GM20431 (cell line): Measurements from ENCODE around the gene MADCAM1.
"Not testable (repeated sequence)": the region's sequence is repeated elsewhere in the genome, so short reads cannot be mapped to it uniquely, and the experiment has no call there.

Experiments used
- in situ Hi-C: fragments of 300-500 bp; cut with MseI, MboI; formaldehyde crosslinking; loops from one replicate; pipeline ENCODE4 v1.15.0; 2020; ENCODE audit warnings: low sequenced_read_pairs; ENCODE audit not compliant: unreplicated experiment

Gene MADCAM1

DNA sequence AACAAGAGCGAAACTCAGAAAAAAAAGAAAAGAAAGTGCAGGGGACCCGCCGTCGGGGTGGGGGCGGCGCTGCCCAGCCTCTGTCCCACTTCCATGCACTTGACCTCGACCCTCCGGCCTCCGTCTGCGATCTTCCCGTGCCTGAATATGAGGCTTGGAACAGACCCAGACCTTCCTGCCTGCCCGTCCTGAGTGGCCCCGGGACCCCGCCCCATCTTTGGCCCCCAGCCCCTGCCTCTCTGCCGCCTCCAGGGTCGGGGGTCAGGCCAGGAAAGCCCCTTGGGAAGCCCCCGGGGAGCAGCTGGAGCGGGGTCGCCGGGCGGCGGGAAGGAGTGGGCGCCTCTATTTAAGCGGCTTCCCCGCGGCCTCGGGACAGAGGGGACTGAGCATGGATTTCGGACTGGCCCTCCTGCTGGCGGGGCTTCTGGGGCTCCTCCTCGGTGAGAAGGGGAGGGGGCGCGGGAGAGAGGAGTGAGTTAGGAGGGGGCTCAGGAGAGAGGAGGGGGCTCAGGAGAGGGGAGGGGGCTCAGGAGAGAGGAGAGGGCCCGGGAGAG lies at the start of gene MADCAM1:
MADCAM1 (plus strand) TSS at position 375 of the 554 bp plus-strand sequence; CDS start at position 389, 14 bp downstream.
- in situ Hi-C loops = no loop called here

DNA sequence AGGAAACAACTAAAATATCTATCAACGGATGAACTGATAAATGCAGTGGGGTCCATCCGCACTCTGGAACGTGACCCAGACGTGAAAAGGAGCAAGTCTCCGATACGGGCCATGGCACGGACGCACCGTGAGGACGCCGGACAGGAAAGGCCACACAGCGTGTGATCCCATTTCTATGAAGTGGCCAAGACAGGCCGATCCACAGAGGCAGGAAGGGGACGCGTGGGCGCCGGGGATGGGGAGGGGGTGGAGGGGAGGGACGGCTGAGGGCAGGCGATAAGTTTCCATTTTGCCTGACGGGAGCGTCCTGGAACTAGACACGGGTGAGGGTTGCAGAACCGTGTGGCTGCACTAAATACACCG lies 49.2 kb upstream of the MADCAM1 start:
- in situ Hi-C loops = no loop called here

DNA sequence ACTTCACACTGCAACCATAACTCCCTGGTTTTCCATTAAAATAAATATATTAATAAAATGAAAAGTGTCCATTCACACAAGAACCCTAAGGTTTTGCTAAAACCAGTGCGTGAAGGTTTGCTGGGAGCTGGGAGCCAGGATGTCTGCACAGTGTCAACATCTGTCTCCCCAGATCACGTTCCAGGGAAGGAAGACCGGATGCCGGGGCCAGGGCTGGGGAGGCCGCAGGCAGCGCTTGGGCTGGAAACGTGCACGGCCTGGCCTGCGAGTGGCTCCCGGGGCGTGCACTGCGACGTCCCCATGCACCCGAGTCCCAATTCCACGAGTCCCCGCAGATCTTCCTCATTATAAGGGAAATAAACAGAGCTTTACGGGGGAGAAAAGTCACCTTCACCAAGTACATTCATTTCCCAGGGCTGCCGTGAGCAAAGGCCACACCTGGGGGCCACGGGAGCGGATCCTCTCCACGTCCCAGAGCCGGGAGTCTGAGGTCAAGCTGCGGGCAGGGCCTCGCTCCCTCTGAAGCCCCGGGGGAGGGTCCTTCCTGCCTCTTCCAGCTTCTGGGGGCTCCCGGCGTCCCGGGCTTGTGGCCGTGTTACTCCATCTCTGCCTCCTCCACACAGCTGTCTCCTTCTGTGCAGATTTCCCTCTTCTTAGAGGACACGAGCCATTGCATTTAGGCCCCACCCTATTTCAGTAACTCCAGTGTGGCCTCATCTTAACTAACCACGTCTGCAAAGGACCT lies 48.3 kb upstream of the MADCAM1 start:
- in situ Hi-C loops = no loop called here

DNA sequence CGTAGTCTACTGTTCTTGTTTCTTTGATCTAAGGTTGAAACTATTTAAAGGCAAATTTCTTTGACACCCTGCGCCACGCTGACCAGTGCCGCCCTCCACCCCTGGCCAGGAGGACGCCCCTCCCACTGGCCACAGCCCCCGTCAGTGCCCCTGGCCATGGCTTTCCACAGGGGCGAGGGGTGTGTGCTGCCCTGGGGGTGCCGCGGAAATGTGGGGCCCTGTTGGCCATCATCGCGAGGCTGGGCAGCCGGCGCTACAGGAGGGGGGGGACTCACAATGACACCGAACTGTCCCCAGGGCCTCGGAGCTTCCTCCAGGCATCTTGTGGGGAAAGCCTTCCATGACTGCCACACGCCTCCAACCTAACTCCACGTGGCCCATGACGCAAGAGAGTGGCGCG lies 46.4 kb upstream of the MADCAM1 start:
- in situ Hi-C loops = no loop called here

DNA sequence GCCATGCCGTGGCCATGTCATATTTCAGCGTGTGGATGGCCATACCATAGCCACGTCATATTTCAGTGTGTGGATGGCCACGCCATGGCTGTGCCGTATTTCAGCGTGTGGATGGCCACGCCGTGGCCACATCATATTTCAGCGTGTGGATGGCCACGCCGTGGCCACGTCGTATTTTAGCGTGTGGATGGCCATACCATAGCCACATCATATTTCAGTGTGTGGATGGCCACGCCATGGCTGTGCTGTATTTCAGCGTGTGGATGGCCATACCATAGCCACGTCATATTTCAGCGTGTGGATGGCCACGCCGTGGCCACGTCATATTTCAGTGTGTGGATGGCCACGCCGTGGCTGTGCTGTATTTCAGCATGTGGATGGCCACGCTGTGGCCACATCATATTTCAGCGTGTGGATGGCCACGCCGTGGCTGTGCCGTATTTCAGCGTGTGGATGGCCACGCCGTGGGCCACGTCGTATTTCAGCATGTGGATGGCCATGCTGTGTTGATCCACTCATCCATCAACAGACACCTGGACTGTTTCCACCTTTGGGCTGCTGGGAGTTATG lies 45.3 kb upstream of the MADCAM1 start:
- in situ Hi-C loops = not testable (repeated sequence)

DNA sequence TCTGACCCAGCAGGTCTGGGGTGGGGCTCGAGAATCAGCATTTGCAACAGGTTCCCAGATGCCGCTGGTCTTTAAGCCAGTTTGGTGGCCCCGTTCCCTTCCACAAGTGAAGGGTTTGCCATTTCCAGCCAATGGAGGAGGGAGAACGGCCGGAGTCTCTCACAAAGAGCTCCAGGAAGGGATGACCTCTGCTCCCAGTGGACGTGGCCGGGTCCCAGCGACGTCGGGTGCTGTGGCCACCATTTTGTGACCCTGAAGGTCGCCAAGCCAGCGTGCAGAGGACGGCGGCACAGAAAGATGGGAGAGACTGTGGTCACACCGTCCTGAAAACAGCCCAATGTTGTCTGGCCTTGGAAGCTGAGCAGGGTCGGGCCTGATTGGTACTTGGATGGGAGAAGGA lies 43.5 kb upstream of the MADCAM1 start:
- in situ Hi-C loops = no loop called here

DNA sequence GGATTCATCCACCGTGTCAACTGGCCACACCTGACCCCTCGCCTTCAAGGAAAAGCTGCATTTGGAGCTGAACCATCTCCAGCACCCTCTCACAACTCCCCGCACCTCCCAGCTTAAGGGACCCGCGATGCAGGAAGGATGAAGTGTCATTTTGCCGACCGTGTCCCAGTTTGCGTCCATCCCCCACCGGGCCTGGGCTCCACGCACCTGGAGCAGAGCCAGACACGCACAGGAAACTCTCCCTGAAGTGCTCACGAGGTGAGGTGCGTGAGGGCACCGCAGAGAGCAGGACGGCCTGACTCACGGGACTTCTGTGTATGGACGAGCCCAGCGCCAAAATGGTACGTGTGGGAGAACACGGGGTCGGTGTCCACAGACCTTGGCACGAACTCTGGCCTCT lies 42.7 kb upstream of the MADCAM1 start:
- in situ Hi-C loops = no loop called here

DNA sequence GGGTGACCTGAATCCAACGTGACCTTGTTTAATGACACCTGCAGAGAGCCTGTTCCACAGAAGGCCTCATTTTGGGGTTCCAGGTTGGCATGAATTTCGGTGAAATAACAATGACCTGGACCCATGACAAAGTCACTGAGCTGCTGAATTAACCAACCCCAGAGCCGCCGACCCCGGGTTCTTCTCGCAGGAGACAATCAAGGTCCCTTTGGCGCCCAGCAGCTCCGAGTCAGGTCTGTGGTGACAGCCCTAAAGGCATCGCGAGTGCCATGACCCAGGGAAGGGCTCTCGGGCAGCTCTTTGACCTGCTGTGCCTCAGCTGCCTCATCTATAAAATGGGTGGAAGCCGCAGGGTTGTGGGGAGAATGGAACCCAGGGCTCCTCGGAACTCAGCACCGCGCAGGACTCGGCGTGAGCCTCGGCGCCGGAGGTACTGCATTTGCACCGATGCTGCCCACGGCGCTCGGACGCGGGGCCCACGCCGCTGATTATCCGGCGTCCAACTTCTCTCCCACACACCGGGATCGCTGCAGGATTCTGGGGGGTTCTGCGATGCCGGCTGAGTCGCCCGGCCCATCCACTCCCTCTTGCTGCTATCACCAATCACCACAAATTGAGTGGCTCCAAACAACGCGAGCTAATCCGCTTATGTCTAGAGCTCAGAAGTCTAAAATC lies 41.1 kb upstream of the MADCAM1 start:
- in situ Hi-C loops = no loop called here

DNA sequence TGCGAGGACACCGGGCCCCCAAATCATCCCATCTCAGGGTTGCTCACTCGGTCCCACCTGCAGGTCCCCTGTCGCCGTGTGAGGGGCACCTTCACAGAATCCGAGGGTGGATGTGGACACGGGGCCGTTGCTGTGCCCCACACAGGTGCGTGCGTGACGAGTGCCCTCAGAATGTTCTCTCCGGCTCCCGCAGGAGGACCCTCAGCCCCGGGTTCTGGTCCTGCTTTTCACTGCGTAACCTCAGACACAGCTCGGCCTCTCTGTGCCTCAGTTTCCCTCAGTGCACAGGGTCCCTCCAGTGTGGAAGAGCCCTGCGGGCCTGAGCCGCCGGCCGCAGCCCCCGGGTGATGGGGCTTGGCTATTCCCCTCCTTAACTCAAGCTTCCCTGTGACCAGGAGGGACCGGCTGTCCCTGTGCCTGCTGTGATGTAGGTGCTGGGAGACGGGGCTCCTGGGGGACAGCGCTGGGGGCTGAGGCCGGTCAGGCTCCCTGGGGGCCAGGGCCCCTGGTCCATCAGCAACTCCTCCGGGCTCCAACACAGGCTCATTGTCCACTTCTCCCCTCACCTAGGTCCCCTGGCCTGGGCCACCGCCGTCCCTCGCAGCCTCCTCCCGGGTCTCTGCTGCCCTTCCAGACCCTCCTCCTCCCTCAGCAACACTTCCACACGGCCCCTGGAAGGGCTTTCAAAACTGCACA lies 40.3 kb upstream of the MADCAM1 start:
- in situ Hi-C loops = no loop called here

DNA sequence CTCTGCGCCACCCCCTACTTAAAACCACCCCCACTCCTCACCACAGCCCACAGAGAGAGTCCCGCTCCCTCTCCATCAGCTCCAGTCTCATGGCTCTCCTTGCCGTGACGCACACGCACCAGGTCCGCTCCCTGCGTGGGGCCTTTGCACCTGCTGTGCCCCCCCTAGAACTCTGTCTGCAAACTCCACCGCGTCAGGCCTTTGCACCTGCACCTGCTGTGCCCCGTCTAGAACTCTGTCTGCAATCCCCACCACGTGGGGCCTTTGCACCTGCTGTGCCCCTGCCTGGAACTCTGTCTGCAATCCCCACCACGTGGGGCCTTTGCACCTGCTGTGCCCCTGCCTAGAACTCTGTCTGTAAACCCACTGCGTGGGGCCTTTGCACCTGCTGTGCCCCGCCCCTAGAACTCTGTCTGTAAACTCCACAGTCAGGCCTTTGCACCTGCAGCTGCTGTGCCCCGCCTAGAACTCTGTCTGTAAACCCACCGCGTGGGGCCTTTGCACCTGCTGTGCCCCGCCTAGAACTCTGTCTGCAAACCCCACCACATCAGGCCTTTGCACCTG lies 39.7 kb upstream of the MADCAM1 start:
- in situ Hi-C loops = no loop called here

DNA sequence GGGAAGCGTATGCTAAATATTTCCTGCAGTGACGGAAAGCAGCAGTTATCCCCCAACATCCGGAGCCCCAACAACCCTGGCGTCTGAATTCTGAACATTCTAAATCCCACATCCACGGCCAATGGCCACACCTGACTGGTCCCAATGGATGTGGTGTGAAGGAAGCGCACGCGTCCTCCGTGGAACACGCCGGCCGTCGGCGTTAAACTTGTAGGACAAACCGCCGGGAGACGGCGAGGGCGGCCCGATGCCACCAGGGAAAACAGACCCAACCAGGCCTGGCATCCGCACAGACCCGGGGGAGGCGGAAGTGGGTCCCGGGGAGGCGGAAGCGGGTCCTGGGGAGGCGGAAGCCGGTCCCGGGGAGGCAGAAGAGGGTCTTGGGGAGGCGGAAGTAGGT lies 38.6 kb upstream of the MADCAM1 start:
- in situ Hi-C loops = no loop called here

DNA sequence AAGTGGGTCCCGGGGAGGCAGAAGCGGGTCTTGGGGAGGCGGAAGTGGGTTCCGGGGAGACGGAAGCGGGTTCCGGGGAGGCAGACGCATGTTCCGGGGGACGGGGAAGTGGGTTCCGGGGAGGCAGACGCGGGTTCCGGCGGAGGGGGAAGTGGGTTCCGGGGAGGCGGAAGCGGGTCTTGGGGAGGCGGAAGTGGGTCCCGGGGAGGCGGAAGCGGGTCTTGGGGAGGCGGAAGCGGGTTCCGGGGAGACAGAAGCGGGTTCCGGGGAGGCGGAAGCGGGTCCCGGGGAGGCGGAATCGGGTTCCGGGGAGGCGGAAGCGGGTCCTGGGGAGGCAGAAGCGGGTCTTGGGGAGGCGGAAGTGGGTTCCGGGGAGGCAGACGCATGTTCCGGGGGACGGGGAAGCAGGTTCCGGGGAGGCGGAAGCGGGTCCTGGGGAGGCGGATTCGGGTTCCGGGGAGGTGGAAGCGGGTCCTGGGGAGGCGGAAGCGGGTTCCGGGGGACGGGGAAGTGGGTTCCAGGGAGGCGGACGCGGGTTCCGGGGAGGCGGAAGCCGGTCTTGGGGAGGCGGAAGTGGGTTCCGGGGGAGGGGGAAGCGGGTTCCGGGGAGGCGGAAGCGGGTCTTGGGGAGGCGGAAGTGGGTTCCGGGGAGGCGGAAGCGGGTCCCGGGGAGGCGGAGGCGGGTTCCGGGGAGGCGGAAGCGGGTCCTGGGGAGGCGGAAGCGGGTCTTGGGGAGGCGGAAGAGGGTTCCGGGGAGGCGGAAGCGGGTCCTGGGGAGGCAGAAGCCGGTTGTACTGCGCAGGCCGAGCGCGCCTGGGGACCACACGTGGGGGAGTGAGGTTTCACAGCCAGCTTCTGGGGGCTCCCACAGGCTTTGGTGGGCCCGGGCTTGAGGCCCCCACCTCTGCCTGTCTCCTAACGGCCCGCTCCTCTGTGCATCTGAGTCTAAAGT lies 37.9 kb upstream of the MADCAM1 start:
- in situ Hi-C loops = no loop called here

DNA sequence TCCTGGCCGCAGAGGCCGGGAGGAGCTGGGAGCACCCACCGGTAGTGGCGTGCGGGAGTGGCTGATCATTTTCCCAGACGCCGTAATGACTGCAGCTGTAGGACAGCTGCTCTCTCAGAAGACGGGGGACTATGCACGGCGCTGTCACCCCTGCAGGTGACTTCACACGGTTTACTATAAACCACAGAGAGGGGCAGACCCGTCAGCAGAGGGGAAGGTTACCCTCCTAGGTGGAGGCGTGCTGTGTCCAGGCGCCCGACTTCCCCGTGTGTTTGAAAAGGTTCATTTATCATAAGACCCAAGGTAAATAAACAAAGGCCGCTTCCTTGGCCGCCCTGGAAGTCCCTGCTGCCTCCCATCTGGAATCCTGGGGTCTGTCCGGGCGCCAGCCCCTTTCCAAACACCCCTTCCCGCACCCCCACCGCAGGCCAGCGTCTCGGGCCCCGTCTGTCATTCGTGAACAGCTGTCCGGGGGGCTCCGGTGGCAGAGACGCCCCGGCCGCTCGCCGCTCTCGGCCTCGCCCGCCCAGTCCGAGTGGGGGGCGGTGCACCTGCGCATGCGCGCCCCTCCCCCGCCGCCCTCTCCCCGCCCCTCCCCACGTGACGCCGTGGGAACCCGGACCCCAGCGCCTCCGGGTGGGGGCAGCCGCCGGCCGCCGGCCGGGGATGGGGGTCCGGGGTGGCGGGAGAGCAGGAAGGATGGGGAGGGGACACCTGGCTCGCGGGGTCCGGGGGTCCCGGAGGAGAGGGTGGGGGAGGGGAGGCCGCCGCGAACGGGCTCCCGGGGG lies 36.4 kb upstream of the MADCAM1 start:
- in situ Hi-C loops = no loop called here

DNA sequence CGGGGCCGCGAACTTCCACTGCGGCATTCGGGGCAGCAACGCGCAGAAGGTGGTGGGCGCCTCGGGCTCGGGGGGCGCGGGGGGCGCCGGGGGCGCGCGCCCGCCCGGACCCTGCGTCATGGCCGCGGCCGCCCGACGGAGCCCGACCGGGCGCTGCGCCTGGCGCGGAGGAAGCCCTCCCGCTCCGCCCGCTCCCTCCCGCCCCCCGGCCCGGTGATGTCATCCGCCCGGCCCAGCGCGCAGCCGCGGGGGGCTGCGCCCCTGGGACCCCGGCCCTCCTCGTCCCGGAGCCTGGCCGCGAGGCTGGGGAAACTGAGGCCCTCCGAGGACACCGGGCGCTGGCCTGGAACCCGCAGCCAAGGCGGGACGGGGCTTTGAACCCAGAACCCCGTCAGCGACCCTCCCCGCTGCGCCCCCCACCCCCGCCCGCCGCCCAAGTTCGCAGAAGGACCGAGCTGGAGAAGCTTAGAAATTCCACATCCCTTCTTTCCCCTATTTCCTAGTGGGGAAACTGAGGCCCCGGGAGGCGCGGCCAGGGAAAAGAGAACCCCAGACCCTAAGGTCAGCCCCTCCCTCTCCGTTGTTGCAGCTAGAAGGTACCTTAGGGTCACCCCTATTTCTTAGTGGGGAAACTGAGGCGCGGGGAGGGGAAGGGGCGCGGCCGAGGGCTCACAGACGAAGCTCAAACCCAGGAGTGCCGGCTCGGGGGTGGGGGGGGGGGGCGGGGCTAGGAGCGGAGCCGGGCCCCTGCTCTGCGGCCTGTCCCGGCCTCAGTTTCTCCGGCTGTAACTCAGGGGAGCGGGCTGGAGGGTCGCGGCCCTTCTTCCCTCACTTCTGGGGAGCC lies 35.2 kb upstream of the MADCAM1 start, which contains the start of gene SHC2:
SHC2 (minus strand) TSS at position 157 of the 844 bp plus-strand sequence; CDS start at position 120, 37 bp downstream.
- in situ Hi-C loops = no loop called here

DNA sequence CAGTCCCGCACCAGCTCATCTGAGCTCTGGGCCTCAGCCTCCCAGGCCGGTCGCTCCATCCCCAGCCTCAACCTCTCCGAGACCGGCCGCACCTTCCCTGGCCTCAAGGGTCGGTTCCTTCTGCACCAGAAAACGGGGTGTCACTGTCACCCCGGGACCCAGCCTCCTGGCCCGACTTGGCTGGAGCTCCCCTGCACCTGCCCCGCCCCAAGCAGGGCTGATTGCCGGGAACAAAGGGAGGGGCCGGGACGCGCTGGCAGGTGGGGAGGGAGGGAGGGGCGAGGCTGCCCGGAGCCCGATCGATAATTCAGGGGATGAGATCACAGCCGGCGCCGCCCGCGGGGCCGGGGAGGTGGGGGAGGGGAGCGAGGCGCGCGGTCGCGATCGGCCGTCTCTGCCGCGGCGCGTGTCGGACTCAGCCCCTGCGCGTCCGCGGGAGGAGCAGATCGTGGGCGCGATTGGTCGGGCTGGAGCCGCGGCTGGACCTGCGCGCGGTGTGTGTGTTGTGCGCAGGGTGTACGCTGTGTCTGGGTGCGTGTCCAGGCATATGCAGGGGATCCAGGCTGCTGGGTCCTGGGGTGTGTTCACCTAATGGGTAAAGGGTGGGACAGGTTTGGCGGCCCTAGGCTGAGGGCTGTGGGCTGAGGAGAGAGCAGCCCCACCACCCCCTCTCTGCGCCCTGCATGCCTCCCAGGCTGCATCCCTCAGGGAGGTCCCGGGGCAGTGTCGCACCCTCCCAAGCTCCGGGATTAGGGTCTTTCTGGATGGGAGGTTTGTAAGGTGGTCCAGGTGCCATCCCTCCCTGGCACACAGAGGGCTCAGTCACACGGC lies 34.4 kb upstream of the MADCAM1 start:
- in situ Hi-C loops = no loop called here

DNA sequence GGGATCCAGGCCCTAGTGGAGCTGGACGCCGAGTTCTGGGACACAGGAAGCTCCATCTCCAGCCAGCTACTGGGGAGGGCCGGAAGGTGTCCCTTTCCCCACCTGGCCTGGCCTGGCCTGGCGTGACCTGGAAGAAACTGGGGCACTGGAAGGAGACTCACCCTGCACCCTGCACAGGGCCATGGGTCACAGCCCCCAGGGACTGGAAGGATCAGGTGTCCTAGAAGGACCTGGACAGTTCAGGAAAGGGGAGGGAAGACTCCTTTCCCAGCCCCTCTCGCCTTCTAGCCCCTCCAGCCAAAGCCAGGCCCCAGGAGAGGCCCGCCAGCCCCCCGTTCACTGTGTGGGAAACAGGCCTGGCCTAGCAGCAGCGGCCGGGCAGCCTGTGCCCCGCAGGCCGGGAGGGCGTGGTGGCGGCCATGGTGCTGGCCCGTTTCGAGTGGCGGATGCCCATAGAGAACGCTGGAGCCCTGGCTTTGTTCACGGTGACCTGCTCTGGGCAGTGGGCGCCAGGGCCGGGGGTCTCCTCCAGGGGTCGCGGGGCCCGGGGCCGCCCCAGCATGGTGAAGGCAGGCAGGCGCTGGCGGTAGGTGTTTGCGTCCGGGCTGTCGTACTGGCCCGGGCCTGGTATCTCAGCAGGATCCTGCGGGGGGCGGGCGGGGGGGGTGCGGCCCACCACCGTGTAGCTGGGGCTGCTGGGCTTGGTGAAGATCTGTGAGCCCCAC lies 32.6 kb upstream of the MADCAM1 start:
- in situ Hi-C loops = no loop called here
